IPS DF 4.7 (cell line): ENCODE measurements around the gene JSRP1.

Experiments used
- DNase-seq: peaks from one replicate; pipeline ENCODE4 v3.0.0-alpha.2; 2013; ENCODE audit warnings: low spot score; ENCODE audit errors: extremely low read depth

The JSRP1 gene

GRCh38 chr19:2266183-2266993 is 10.2 kb upstream of the JSRP1 start:
- no peak for DNase-seq

GRCh38 chr19:2261438-2262172 is 5.4 kb upstream of the JSRP1 start:
- DNase-seq = no peak

GRCh38 chr19:2260341-2260805 is 4.2 kb upstream of the JSRP1 start:
- DNase-seq = no peak

- DNase-seq = no peak
Measured at GRCh38 chr19:2259336-2259735, 3.1 kb upstream of the JSRP1 start.

GRCh38 chr19:2255112-2255845 is 938 bp downstream of the JSRP1 start:
- no peak for DNase-seq

GRCh38 chr19:2254064-2254872 is 1.9 kb downstream of the JSRP1 start:
- DNase-seq = no peak

- no peak for DNase-seq
Measured at GRCh38 chr19:2253106-2254063, 2.8 kb downstream of the JSRP1 start.

GRCh38 chr19:2252797-2253105 is 3.5 kb downstream of the JSRP1 start:
- no peak for DNase-seq

GRCh38 chr19:2252055-2252796 is 4.0 kb downstream of the JSRP1 start:
- DNase-seq = no peak

- DNase-seq = no peak
Measured at GRCh38 chr19:2251106-2252054, 4.8 kb downstream of the JSRP1 start.

- no peak for DNase-seq
Measured at GRCh38 chr19:2250766-2251105, 5.5 kb downstream of the JSRP1 start.

- DNase-seq = no peak
Measured at GRCh38 chr19:2249880-2250765, 6.1 kb downstream of the JSRP1 start.

- no peak for DNase-seq
Measured at GRCh38 chr19:2249010-2249866, 7.0 kb downstream of the JSRP1 start, which contains the start of gene AMH. AMH (plus strand) TSS chr19:2249323; CDS start chr19:2249333, 10 bp downstream.

- DNase-seq = no peak
Measured at GRCh38 chr19:2248136-2249009, 7.8 kb downstream of the JSRP1 start.

GRCh38 chr19:2247433-2248101 is 8.7 kb downstream of the JSRP1 start:
- DNase-seq = no peak
